Measurements from ENCODE around the gene PCDH15. TPM values are rescaled to one million over a fixed set of nuclear protein-coding genes. Genes with fewer than 3 reads are reported as not detected.

Gene PCDH15
- total RNA-seq, 3 donors from 2014 or later (not counting 1 experiment from before 2014, with no cell fraction given) = not detected

- Histone ChIP-seq H3K27me3 (ENCODE audit: control insufficient read depth, insufficient read depth, low read length) (no peaks in the 10 kb centered on the region), H3K36me3 (ENCODE audit: control insufficient read depth, insufficient read depth, low read length) (no peaks in the 10 kb centered on the region), H3K4me3 (ENCODE audit: low read length) (no peak overlapping the region), H3K4me1 (ENCODE audit: control insufficient read depth, insufficient read depth, low read length) (no peaks in the 10 kb centered on the region), H3K27ac (ENCODE audit: low read length) (no peak overlapping the region), H3K9me3 (ENCODE audit: control insufficient read depth, insufficient read depth, low read length) (no peaks in the 10 kb centered on the region)
- H3K9me3 Mint-ChIP-seq = peaks cover 0 to 3% of the 10 kb centered on the region in 2 donors
- no peak for TF ChIP-seq CTCF (IDR thresholded peaks at IDR 0.05)
- ATAC-seq (no peak), DNase-seq (no peak)
- intact Hi-C loops (cut with micrococcal nuclease) = no loop called here
- no peaks in the 10 kb centered on the region for H3K27me3 Mint-ChIP-seq (ENCODE audit: low read depth in 2 of 2)
- H3K27ac Mint-ChIP-seq = no peak overlapping the region
- no peak overlapping the region for H3K4me3 Mint-ChIP-seq
- H3K36me3 Mint-ChIP-seq = no peaks in the 10 kb centered on the region
- WGBS (ENCODE audit: insufficient coverage) = 90% methylated on average over 6 of the region's 9 CpGs
- H3K4me1 Mint-ChIP-seq = no peaks in the 10 kb centered on the region
Measured at GRCh38 chr10:53841483-53842145, 959.4 kb downstream of the PCDH15 start.

- Mint-ChIP-seq H3K27ac (no peak overlapping the region), H3K4me1 (no peaks in the 10 kb centered on the region), H3K27me3 (ENCODE audit: low read depth in 2 of 2) (no peaks in the 10 kb centered on the region), H3K9me3 (peaks cover 2 to 4% of the 10 kb centered on the region in 2 donors), H3K4me3 (no peak overlapping the region), H3K36me3 (no peaks in the 10 kb centered on the region)
- ATAC-seq (no peak), DNase-seq (no peak)
- 82% methylated on average over 2 of the region's 4 CpGs for WGBS (ENCODE audit: insufficient coverage)
- H3K4me1 ChIP-seq (ENCODE audit: control insufficient read depth, insufficient read depth, low read length) = no peaks in the 10 kb centered on the region
- no peak overlapping the region for H3K4me3 ChIP-seq (ENCODE audit: low read length)
- no peaks in the 10 kb centered on the region for H3K27me3 ChIP-seq (ENCODE audit: control insufficient read depth, insufficient read depth, low read length)
- H3K36me3 ChIP-seq (ENCODE audit: control insufficient read depth, insufficient read depth, low read length) = no peaks in the 10 kb centered on the region
- no peak for TF ChIP-seq CTCF (IDR thresholded peaks at IDR 0.05)
- intact Hi-C loops (cut with micrococcal nuclease) = no loop called here
- H3K27ac ChIP-seq (ENCODE audit: low read length) = no peak overlapping the region
- no peaks in the 10 kb centered on the region for H3K9me3 ChIP-seq (ENCODE audit: control insufficient read depth, insufficient read depth, low read length)
Measured at GRCh38 chr10:53840653-53841052, 960.4 kb downstream of the PCDH15 start.

GRCh38 chr10:53839440-53840039 lies 961.5 kb downstream of the PCDH15 start:
- intact Hi-C loops (cut with micrococcal nuclease) = no loop called here
- WGBS (ENCODE audit: insufficient coverage) = no CpG with 5 or more reads among the region's 2 CpGs
- Mint-ChIP-seq H3K27ac (no peak overlapping the region), H3K4me1 (no peaks in the 10 kb centered on the region), H3K36me3 (no peaks in the 10 kb centered on the region), H3K27me3 (ENCODE audit: low read depth in 2 of 2) (no peaks in the 10 kb centered on the region), H3K9me3 (peaks cover 3% of the 10 kb centered on the region in 2 donors), H3K4me3 (no peak overlapping the region)
- Histone ChIP-seq H3K4me1 (ENCODE audit: control insufficient read depth, insufficient read depth, low read length) (no peaks in the 10 kb centered on the region), H3K27me3 (ENCODE audit: control insufficient read depth, insufficient read depth, low read length) (no peaks in the 10 kb centered on the region), H3K27ac (ENCODE audit: low read length) (no peak overlapping the region), H3K9me3 (ENCODE audit: control insufficient read depth, insufficient read depth, low read length) (no peaks in the 10 kb centered on the region), H3K36me3 (ENCODE audit: control insufficient read depth, insufficient read depth, low read length) (no peaks in the 10 kb centered on the region), H3K4me3 (ENCODE audit: low read length) (no peak overlapping the region)
- ATAC-seq = no peak
- TF ChIP-seq CTCF (IDR thresholded peaks at IDR 0.05) = no peak
- DNase-seq = no peak

Measured in natural killer cell (primary cell).